HG03064 (cell line): ENCODE results near the gene DEUP1.
"Not testable (repeated sequence)": the region's sequence is repeated elsewhere in the genome, so short reads cannot be mapped to it uniquely, and the experiment has no call there.

Experiments used
- ATAC-seq: cut with Tn5 transposase; IDR thresholded peaks from one replicate; pipeline ENCODE4 v1.9.1; 2021; ENCODE audit warnings: low read depth; ENCODE audit not compliant: unreplicated experiment

The DEUP1 gene

GRCh38 chr11:93330446-93330984, at the start of gene DEUP1:
Gene DEUP1, plus strand, starts transcription at chr11:93330742. Its CDS starts 1,518 bp downstream, at chr11:93332260.
- no peak for ATAC-seq

- no peak for ATAC-seq
Observed at GRCh38 chr11:93285430-93285829, 45.1 kb upstream of the DEUP1 start.

- no peak for ATAC-seq
Observed at GRCh38 chr11:93287434-93287833, 43.1 kb upstream of the DEUP1 start.

- ATAC-seq = peak; percentile 46
Observed at GRCh38 chr11:93288079-93288478, 42.5 kb upstream of the DEUP1 start.

- ATAC-seq = no peak
Observed at GRCh38 chr11:93288767-93289166, 41.8 kb upstream of the DEUP1 start.

GRCh38 chr11:93289782-93290463, 40.6 kb upstream of the DEUP1 start:
- no peak for ATAC-seq

GRCh38 chr11:93291110-93291509, 39.4 kb upstream of the DEUP1 start:
- ATAC-seq = no peak

GRCh38 chr11:93291898-93292297, 38.6 kb upstream of the DEUP1 start:
- no peak for ATAC-seq

GRCh38 chr11:93295921-93296575, 34.5 kb upstream of the DEUP1 start:
- no peak for ATAC-seq

- ATAC-seq = no peak
Observed at GRCh38 chr11:93303689-93304088, 26.9 kb upstream of the DEUP1 start.

GRCh38 chr11:93314399-93314798, 16.1 kb upstream of the DEUP1 start:
- not testable (repeated sequence) for ATAC-seq

GRCh38 chr11:93319224-93319839, 11.2 kb upstream of the DEUP1 start:
- ATAC-seq = no peak

- ATAC-seq = no peak
Observed at GRCh38 chr11:93320230-93320629, 10.3 kb upstream of the DEUP1 start.

- ATAC-seq = no peak
Observed at GRCh38 chr11:93322207-93322606, 8.3 kb upstream of the DEUP1 start.

GRCh38 chr11:93323747-93324146, 6.8 kb upstream of the DEUP1 start:
- no peak for ATAC-seq

GRCh38 chr11:93324500-93324899, 6.0 kb upstream of the DEUP1 start:
- ATAC-seq = no peak

GRCh38 chr11:93326681-93327080, 3.9 kb upstream of the DEUP1 start:
- no peak for ATAC-seq

- ATAC-seq = no peak
Observed at GRCh38 chr11:93329936-93330445, 551 bp upstream of the DEUP1 start.

- ATAC-seq = no peak
Observed at GRCh38 chr11:93340223-93340622, 9.7 kb downstream of the DEUP1 start.

GRCh38 chr11:93344855-93345333, 14.4 kb downstream of the DEUP1 start:
- no peak for ATAC-seq

GRCh38 chr11:93348930-93349329, 18.4 kb downstream of the DEUP1 start:
- ATAC-seq = no peak
